WTC11 (cell line): Measurements from ENCODE around the gene ITCH. TPM values are rescaled to one million over a fixed set of nuclear protein-coding genes. Genes with fewer than 3 reads are reported as not detected.

ENCODE experiments used
- ATAC-seq: fragments of 200-7000 bp; cut with Tn5 transposase; 2 replicates; pipeline ENCODE4 v1.10.0; 2021; ENCODE audit warnings: mild to moderate bottlenecking, moderate library complexity
- CTCF ChIA-PET: fragments of 300-600 bp; sonication (Branson Sonifier 250); formaldehyde crosslinking; loops from one replicate; lab custom pipeline; 2021; ENCODE audit warnings: antibody characterized with exemption; lab: Charles Lee
- POLR2A ChIA-PET: fragments of 350-600 bp; sonication (Branson Sonifier 250); formaldehyde crosslinking; loops from one replicate; lab custom pipeline; 2021; ENCODE audit warnings: antibody characterized with exemption; lab: Charles Lee
- DNase-seq: peaks from one replicate; pipeline ENCODE4 v3.0.0; 2021; ENCODE audit warnings: low spot score
- H3K27ac Mint-ChIP-seq: 2 replicates; pipeline ENCODE4 v1.8.0; 2021; ENCODE audit warnings: mixed read lengths
- H3K27me3 Mint-ChIP-seq: 2 replicates; pipeline ENCODE4 v1.8.0; 2021; ENCODE audit warnings: low read depth, mild to moderate bottlenecking, moderate library complexity, mixed read lengths
- H3K36me3 Mint-ChIP-seq: 2 replicates; pipeline ENCODE4 v1.8.0; 2021; ENCODE audit warnings: mixed read lengths
- H3K4me1 Mint-ChIP-seq: 2 replicates; pipeline ENCODE4 v1.8.0; 2022; ENCODE audit warnings: mixed read lengths
- H3K4me3 Mint-ChIP-seq: 2 replicates; pipeline ENCODE4 v1.8.0; 2021; ENCODE audit warnings: mild to moderate bottlenecking, moderate library complexity, mixed read lengths
- H3K9me3 Mint-ChIP-seq: 2 replicates; pipeline ENCODE4 v1.8.0; 2021; ENCODE audit warnings: mixed read lengths
- CBFB ChIP-seq: sonication (generic); formaldehyde crosslinking; IDR thresholded peaks from 2 replicates; pipeline ENCODE4 v1.8.1; 2022; ENCODE audit warnings: mild to moderate bottlenecking, low read depth, missing genetic modification reagents
- ETV6 ChIP-seq: sonication (generic); formaldehyde crosslinking; IDR thresholded peaks from 2 replicates; pipeline ENCODE4 v1.8.1; 2022; ENCODE audit warnings: mild to moderate bottlenecking, missing genetic modification reagents
- GABPB1 ChIP-seq: sonication (generic); formaldehyde crosslinking; IDR thresholded peaks from 2 replicates; pipeline ENCODE4 v1.8.1; 2023; ENCODE audit warnings: mild to moderate bottlenecking, missing genetic modification reagents
- HMGA2 ChIP-seq: fragments of 250-450 bp; sonication (Bioruptor Pico); IDR thresholded peaks from 2 replicates; pipeline ENCODE4 v1.4.0; 2021; ENCODE audit warnings: mild to moderate bottlenecking, moderate library complexity
- NR3C1 ChIP-seq: sonication (generic); formaldehyde crosslinking; conservative IDR thresholded peaks from 2 replicates; pipeline ENCODE4 v1.8.1; 2023; ENCODE audit warnings: low read depth, mild to moderate bottlenecking, missing genetic modification reagents
- PRRX2 ChIP-seq: fragments of 250-450 bp; sonication (Bioruptor Pico); IDR thresholded peaks from 2 replicates; pipeline ENCODE4 v1.8.0; 2021; ENCODE audit warnings: mild to moderate bottlenecking
- RORB ChIP-seq: fragments of 250-450 bp; sonication (Bioruptor Pico); IDR thresholded peaks from 2 replicates; pipeline ENCODE4 v1.9.0; 2021; ENCODE audit warnings: mild to moderate bottlenecking
- TCF7 ChIP-seq: sonication (generic); formaldehyde crosslinking; IDR thresholded peaks from 2 replicates; pipeline ENCODE4 v1.8.0; 2022; ENCODE audit warnings: mild to moderate bottlenecking, low read depth, missing genetic modification reagents, moderate library complexity
- TEAD4 ChIP-seq: sonication (generic); formaldehyde crosslinking; IDR thresholded peaks from 2 replicates; pipeline ENCODE4 v1.8.0; 2022; ENCODE audit warnings: mild to moderate bottlenecking, missing genetic modification reagents
- ZBTB21 ChIP-seq: sonication (generic); formaldehyde crosslinking; IDR thresholded peaks from 2 replicates; pipeline ENCODE4 v1.8.1; 2023; ENCODE audit warnings: mild to moderate bottlenecking, missing genetic modification reagents, borderline replicate concordance
- ZNF219 ChIP-seq: sonication (generic); formaldehyde crosslinking; IDR thresholded peaks from 2 replicates; pipeline ENCODE4 v1.8.0; 2023; ENCODE audit warnings: missing genetic modification reagents, mild to moderate bottlenecking, borderline replicate concordance
- total RNA-seq: library from RNA; stranded (reverse); gene quantifications from 3 replicates; pipeline ENCODE4 v1.2.3, GENCODE V29; 2021
- TF ChIP-seq, protein P1 (sequence below): sonication (generic); formaldehyde crosslinking; IDR thresholded peaks from 2 replicates; pipeline ENCODE4 v1.8.0; 2022; ENCODE audit warnings: mild to moderate bottlenecking, missing genetic modification reagents
- TF ChIP-seq, protein P2 (sequence below): sonication (generic); formaldehyde crosslinking; IDR thresholded peaks from 2 replicates; pipeline ENCODE4 v1.8.1; 2023; ENCODE audit warnings: mild to moderate bottlenecking, missing genetic modification reagents
- TF ChIP-seq, protein P3 (sequence below): sonication (generic); formaldehyde crosslinking; IDR thresholded peaks from 2 replicates; pipeline ENCODE4 v1.8.1; 2023; ENCODE audit warnings: mild to moderate bottlenecking, missing genetic modification reagents, borderline replicate concordance
- TF ChIP-seq, protein P4 (sequence below): sonication (generic); formaldehyde crosslinking; IDR thresholded peaks from 2 replicates; pipeline ENCODE4 v1.8.0; 2022; ENCODE audit warnings: mild to moderate bottlenecking, missing genetic modification reagents
- TF ChIP-seq, protein P5 (sequence below): sonication (generic); formaldehyde crosslinking; IDR thresholded peaks from 2 replicates; pipeline ENCODE4 v1.8.0; 2022; ENCODE audit warnings: mild to moderate bottlenecking, missing genetic modification reagents
- TF ChIP-seq, protein P6 (sequence below): sonication (generic); formaldehyde crosslinking; IDR thresholded peaks from 2 replicates; pipeline ENCODE4 v1.8.1; 2022; ENCODE audit warnings: missing genetic modification reagents, borderline replicate concordance

Gene ITCH
- total RNA-seq, 1 experiment from 2014 or later: 35.8 TPM

DNA sequence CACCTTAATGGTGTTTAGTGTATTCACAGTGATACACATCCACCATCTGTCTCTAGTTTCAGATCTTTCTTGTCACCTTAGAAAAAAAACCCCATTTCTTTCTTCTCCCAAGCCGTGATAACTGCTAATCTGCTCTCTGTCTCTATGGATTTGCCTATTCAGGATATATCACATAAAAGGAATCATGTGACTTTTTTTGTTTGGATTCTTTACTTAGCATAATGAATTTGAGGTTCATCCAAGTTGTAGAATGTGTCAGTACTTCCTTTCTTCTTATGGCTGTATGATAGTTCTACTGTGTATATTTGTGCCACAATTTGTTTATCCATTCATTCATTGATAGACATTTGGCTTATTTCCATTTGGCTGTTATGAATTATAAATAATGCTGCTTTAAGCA lies 57.1 kb downstream of the ITCH start:
- no peak for DNase-seq
- ChIA-PET CTCF (interaction anchor here (4.9 kb wide), 1 partner anchor 108 kb away, joined by 30 read pairs; no protein-coding TSS in a partner anchor), POLR2A (no interaction called here)
- no peaks in the 10 kb centered on the region for H3K9me3 Mint-ChIP-seq
- TF ChIP-seq CBFB (CRISPR knock-in tag) (no peak), ETV6 (CRISPR knock-in tag) (no peak), NR3C1 (no peak), GABPB1 (CRISPR knock-in tag) (no peak), TEAD4 (CRISPR knock-in tag) (no peak), ZNF219 (CRISPR knock-in tag) (no peak), ZBTB21 (CRISPR knock-in tag) (no peak), PRRX2 (no peak), RORB (CRISPR knock-in tag) (no peak), HMGA2 (CRISPR knock-in tag) (no peak), TCF7 (no peak)
- TF ChIP-seq, protein P1, sequence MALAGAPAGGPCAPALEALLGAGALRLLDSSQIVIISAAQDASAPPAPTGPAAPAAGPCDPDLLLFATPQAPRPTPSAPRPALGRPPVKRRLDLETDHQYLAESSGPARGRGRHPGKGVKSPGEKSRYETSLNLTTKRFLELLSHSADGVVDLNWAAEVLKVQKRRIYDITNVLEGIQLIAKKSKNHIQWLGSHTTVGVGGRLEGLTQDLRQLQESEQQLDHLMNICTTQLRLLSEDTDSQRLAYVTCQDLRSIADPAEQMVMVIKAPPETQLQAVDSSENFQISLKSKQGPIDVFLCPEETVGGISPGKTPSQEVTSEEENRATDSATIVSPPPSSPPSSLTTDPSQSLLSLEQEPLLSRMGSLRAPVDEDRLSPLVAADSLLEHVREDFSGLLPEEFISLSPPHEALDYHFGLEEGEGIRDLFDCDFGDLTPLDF: no peak
- TF ChIP-seq, protein P2, sequence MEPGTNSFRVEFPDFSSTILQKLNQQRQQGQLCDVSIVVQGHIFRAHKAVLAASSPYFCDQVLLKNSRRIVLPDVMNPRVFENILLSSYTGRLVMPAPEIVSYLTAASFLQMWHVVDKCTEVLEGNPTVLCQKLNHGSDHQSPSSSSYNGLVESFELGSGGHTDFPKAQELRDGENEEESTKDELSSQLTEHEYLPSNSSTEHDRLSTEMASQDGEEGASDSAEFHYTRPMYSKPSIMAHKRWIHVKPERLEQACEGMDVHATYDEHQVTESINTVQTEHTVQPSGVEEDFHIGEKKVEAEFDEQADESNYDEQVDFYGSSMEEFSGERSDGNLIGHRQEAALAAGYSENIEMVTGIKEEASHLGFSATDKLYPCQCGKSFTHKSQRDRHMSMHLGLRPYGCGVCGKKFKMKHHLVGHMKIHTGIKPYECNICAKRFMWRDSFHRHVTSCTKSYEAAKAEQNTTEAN (CRISPR knock-in tag): no peak
- TF ChIP-seq, protein P3, sequence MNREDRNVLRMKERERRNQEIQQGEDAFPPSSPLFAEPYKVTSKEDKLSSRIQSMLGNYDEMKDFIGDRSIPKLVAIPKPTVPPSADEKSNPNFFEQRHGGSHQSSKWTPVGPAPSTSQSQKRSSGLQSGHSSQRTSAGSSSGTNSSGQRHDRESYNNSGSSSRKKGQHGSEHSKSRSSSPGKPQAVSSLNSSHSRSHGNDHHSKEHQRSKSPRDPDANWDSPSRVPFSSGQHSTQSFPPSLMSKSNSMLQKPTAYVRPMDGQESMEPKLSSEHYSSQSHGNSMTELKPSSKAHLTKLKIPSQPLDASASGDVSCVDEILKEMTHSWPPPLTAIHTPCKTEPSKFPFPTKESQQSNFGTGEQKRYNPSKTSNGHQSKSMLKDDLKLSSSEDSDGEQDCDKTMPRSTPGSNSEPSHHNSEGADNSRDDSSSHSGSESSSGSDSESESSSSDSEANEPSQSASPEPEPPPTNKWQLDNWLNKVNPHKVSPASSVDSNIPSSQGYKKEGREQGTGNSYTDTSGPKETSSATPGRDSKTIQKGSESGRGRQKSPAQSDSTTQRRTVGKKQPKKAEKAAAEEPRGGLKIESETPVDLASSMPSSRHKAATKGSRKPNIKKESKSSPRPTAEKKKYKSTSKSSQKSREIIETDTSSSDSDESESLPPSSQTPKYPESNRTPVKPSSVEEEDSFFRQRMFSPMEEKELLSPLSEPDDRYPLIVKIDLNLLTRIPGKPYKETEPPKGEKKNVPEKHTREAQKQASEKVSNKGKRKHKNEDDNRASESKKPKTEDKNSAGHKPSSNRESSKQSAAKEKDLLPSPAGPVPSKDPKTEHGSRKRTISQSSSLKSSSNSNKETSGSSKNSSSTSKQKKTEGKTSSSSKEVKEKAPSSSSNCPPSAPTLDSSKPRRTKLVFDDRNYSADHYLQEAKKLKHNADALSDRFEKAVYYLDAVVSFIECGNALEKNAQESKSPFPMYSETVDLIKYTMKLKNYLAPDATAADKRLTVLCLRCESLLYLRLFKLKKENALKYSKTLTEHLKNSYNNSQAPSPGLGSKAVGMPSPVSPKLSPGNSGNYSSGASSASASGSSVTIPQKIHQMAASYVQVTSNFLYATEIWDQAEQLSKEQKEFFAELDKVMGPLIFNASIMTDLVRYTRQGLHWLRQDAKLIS (CRISPR knock-in tag): no peak
- TF ChIP-seq, protein P4, sequence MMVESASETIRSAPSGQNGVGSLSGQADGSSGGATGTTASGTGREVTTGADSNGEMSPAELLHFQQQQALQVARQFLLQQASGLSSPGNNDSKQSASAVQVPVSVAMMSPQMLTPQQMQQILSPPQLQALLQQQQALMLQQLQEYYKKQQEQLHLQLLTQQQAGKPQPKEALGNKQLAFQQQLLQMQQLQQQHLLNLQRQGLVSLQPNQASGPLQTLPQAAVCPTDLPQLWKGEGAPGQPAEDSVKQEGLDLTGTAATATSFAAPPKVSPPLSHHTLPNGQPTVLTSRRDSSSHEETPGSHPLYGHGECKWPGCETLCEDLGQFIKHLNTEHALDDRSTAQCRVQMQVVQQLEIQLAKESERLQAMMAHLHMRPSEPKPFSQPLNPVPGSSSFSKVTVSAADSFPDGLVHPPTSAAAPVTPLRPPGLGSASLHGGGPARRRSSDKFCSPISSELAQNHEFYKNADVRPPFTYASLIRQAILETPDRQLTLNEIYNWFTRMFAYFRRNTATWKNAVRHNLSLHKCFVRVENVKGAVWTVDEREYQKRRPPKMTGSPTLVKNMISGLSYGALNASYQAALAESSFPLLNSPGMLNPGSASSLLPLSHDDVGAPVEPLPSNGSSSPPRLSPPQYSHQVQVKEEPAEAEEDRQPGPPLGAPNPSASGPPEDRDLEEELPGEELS (CRISPR knock-in tag): no peak
- TF ChIP-seq, protein P5, sequence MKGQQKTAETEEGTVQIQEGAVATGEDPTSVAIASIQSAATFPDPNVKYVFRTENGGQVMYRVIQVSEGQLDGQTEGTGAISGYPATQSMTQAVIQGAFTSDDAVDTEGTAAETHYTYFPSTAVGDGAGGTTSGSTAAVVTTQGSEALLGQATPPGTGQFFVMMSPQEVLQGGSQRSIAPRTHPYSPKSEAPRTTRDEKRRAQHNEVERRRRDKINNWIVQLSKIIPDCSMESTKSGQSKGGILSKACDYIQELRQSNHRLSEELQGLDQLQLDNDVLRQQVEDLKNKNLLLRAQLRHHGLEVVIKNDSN (CRISPR knock-in tag): no peak
- TF ChIP-seq, protein P6, sequence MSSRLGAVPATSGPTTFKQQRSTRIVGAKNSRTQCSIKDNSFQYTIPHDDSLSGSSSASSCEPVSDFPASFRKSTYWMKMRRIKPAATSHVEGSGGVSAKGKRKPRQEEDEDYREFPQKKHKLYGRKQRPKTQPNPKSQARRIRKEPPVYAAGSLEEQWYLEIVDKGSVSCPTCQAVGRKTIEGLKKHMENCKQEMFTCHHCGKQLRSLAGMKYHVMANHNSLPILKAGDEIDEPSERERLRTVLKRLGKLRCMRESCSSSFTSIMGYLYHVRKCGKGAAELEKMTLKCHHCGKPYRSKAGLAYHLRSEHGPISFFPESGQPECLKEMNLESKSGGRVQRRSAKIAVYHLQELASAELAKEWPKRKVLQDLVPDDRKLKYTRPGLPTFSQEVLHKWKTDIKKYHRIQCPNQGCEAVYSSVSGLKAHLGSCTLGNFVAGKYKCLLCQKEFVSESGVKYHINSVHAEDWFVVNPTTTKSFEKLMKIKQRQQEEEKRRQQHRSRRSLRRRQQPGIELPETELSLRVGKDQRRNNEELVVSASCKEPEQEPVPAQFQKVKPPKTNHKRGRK (CRISPR knock-in tag): no peak
- no peak for ATAC-seq
- H3K27me3 Mint-ChIP-seq: no peaks in the 10 kb centered on the region
- H3K27ac Mint-ChIP-seq: peak overlapping the region; percentile 42
- H3K4me3 Mint-ChIP-seq: no peak overlapping the region
- peaks cover 41% of the 10 kb centered on the region for H3K36me3 Mint-ChIP-seq
- H3K4me1 Mint-ChIP-seq: no peaks in the 10 kb centered on the region
